ENCODE data around the gene NEMP2.

Gene NEMP2

DNA sequence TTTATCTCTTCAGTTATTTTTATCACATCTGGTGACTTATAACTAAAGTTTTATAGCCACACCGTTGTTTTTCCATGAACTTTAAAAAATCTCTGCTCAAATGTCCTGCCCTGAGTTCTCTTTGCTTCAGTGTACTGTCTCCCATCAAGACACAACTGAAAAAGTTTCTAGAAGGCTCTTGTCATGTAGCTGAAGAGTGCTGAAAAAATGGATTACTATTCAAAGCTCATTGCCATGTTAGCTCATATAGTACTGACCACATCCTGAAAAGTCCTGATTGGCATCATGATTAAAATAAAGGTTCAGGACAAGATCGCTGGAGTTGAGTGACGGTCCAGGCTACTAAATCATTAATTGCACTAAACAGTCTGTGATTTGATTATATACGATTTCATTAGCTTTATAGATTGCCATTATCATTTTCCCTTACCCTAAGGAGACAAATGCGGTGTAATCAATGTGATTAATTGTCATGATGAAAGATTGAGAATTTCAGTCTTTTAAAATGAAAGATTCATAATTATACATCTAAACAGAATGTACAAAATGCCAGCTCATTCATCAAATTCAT is 64.2 kb downstream of the NEMP2 start:
- peak overlapping the region; percentile 93 for H3K27ac ChIP-seq
- TF ChIP-seq, protein P1, sequence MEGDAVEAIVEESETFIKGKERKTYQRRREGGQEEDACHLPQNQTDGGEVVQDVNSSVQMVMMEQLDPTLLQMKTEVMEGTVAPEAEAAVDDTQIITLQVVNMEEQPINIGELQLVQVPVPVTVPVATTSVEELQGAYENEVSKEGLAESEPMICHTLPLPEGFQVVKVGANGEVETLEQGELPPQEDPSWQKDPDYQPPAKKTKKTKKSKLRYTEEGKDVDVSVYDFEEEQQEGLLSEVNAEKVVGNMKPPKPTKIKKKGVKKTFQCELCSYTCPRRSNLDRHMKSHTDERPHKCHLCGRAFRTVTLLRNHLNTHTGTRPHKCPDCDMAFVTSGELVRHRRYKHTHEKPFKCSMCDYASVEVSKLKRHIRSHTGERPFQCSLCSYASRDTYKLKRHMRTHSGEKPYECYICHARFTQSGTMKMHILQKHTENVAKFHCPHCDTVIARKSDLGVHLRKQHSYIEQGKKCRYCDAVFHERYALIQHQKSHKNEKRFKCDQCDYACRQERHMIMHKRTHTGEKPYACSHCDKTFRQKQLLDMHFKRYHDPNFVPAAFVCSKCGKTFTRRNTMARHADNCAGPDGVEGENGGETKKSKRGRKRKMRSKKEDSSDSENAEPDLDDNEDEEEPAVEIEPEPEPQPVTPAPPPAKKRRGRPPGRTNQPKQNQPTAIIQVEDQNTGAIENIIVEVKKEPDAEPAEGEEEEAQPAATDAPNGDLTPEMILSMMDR (IDR thresholded peaks at IDR 0.05), result no peak
- TF ChIP-seq ZFX (IDR thresholded peaks at IDR 0.05; ENCODE audit: borderline replicate concordance), result no peak

DNA sequence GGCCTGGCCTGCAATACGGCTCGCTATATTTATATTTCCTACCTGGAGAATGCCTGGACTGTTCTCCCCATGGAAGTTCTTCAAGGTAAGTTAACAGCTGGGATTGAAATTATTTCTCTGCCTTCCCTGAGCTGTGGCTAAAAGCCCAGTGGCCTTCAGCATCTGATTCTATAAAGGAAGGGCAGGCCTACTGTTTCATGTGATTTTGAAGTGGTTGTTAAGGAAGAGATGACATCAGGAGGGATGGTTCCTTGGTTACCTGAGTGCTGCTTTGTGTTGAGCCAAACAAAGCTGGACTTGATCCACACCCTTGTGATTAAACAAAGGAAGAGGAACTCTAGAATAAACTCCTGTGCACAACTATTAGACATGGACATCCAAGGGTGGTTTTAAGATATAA is 64.8 kb downstream of the NEMP2 start:
- H3K27ac ChIP-seq, result peak overlapping the region; percentile 93
- TF ChIP-seq, protein P1 (IDR thresholded peaks at IDR 0.05), result no peak
- no peak for TF ChIP-seq ZFX (IDR thresholded peaks at IDR 0.05; ENCODE audit: borderline replicate concordance)

DNA sequence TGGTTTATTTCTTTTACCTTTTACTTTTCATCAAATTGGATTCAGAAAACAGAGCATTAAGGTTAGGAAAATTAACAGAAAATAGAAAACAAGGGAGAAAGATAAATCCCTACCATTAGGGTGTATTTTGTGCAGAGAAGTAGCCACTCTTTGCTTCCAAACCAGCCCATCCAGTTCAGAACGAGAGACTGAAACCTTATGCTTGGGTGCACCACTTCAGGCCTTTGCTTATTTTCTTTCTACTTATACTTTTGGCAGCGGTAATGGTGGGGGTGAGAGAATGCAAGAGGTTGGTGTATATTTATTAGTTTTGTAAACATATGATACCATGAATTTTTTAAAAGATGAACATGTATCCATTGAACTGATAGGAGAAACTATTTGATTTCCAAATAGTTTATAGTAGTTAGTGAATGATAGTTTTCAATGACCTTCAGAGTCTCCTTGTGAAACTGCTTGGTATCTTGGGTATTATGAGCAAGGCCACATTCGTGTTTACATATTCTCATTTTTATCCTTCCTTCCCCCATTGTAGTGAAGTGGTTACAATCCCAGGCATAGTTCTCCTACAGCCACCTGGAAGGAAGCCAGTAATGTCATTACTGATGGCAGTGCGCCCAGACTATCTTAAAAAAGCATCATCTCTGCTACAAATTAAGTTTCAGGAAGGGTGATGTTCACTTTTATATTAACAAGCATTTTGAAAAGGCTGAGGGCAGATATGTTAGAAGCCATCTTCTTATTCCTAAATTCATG is 65.5 kb downstream of the NEMP2 start:
- TF ChIP-seq ZFX (IDR thresholded peaks at IDR 0.05; ENCODE audit: borderline replicate concordance), result no peak
- TF ChIP-seq, protein P1 (IDR thresholded peaks at IDR 0.05), result no peak
- peak overlapping the region; percentile 93 for H3K27ac ChIP-seq

DNA sequence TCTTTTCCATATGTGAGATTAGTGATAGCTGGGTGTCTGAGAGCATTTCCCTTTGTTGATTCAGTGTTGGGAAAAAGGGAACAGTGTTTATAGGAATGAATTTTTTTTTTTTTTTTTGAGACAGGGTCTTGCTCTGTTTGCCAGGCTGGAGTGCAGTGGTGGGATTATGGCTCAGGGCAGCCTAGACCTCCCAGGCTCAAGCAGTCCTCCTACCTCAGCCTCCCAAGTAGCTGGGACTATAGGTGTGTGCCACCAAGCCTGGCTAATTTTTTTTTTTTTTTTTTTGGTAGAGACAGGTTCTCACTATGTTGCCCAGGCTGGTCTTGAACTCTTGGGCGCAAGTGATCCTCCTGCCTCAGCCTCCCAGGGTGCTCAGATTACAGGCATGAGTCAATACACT is 66.2 kb downstream of the NEMP2 start:
- H3K27ac ChIP-seq, result peak overlapping the region; percentile 93

DNA sequence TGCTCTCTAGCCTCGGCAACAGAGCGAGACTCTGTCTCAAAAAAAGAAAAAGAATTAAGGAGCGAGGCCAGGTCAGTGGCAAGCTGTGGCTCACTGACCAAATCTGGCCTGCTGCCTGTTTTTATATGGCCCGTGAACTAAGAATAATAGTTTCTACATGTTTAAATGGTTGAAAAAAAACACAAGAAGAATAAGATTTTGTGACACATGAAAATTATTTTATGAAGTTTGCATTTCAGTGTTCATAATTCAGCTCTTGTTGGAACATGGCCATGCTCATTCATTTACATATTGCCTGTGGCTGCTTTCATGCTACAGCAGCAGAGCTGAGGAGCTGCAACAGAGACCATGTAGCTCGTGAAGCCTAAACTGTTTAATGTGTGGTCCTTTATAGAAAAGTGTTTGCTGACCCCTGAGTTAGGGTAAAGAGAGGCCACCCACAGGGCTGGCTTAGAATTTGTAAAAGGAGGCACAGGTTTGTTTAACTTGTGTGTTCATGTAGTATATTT is 66.9 kb downstream of the NEMP2 start:
- H3K27ac ChIP-seq, result peak overlapping the region; percentile 93
- no peak for TF ChIP-seq ZFX (IDR thresholded peaks at IDR 0.05; ENCODE audit: borderline replicate concordance)
- TF ChIP-seq, protein P1 (IDR thresholded peaks at IDR 0.05), result no peak

DNA sequence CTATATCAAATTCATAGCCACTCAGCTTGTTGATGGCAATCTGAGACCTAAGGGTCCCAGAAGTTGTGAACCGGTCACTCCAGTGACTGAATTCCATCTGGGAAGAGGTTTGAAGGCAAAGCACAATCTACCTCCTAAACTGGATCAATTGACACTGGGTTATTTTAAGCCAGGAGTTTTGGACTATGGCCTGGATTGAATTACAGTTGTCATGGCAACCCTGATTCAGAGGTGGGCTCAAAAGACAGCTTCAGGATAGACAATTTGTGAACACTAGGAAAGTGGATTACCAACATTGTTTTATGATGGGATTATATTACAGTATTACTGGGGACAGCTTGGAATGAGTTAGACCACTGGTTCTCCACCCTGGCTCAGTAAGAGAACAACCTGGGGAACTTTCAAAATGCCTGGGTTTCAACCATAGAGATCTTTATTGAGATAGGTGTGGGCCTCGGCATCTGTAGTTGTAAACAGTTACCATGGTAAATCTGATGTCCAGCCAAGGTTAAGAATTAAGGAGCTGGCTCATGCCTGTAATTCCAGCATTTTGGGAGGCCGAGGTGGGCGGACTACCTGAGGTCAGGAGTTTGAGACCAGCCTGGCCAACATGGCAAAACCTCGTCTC is 67.6 kb downstream of the NEMP2 start:
- peak overlapping the region; percentile 93 for H3K27ac ChIP-seq

DNA sequence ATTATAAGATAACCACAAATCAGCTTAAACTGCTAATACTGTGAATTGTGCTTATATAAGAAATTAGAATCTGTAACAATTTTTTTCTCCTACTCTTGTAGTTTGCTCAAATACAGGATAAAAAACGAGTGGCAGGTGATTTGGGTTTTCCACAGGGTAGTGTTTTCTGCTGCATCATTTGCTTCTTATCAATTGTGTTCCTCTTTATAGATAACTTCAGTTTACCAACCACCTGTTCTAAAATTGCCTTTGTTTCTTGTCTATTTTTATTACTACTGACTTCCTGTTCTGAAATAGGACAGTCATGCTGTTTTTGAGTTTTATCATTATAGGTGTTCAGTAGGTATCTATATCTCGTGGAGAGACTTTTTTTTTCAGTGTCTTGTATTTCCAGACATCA is 69.5 kb downstream of the NEMP2 start:
- no peak overlapping the region for H3K27ac ChIP-seq
- TF ChIP-seq ZFX (IDR thresholded peaks at IDR 0.05; ENCODE audit: borderline replicate concordance), result no peak
- TF ChIP-seq, protein P1 (IDR thresholded peaks at IDR 0.05), result no peak

More for the DNA sequence above, 67.6 kb downstream of the NEMP2 start:
- TF ChIP-seq ZFX (IDR thresholded peaks at IDR 0.05; ENCODE audit: borderline replicate concordance), result no peak
- TF ChIP-seq, protein P1 (IDR thresholded peaks at IDR 0.05), result no peak
